GM13977 (cell line): ENCODE results near the gene THAP7.
A peak's percentile ranks its signal among the peaks of the same experiment; 100 is the strongest.

Source experiments
- DNase-seq: peaks from one replicate; pipeline ENCODE4 v3.0.0; 2012; ENCODE audit warnings: low spot score
- CTCF ChIP-seq: IDR thresholded peaks from 2 replicates; pipeline ENCODE4 v1.5.1; 2012; ENCODE audit warnings: mild to moderate bottlenecking, control low read depth; ENCODE audit not compliant: insufficient read depth; ENCODE audit errors: extremely low read depth, missing control alignments
- in situ Hi-C: fragments of 300-500 bp; cut with MboI; formaldehyde crosslinking; loops from one replicate; pipeline ENCODE4 v1.12.0; 2022; ENCODE audit warnings: low sequenced_read_pairs, low pct_unique_long_range_greater_than_20kb, mixed read lengths, inconsistent platforms; ENCODE audit not compliant: unreplicated experiment

Gene THAP7

GRCh38 chr22:20964090-20964798, 37.7 kb downstream of the THAP7 start:
- DNase-seq = no peak
- in situ Hi-C loops = no loop called here
- TF ChIP-seq CTCF = no peak

DNA sequence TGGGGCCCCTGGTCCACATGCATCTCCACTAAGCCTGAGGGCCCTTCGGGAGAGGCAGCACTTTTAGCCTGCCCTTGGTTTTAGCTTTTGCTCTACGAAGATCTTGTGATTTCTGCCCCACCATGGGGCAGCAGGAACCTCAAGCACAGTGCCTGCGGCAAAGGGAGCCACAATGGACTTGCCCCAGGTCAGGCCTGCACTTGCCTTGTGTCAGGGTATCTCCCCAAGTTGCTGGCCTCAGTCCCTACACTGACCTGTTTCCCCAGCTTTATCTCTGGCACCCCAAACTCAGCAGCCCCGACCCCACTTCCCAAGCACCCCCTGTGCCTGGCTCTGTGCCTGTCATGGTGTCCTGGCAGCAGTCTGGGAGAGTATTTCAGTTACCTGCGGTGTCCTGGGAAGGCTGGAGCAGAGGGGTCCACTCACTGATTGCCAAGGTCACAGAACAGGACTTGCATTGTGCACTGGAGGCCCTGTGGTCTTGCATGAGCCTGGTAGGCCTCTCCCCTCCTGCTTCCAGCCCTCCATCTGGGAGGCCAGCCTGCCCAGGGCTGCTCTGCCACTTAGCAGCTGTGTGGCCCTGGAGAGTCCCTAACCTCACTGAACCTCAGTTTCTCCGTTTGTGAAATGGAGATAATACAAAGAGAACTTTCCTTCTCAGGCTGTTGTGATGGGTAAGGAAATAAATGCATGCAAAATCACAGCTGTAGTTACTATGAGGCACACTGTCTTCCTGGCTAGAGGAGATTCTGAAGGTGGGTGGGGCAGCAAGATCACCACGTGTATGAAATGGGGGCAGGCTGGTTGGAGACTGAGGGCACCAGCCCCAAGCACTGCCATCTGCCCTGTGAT, 38.5 kb downstream of the THAP7 start:
- DNase-seq = no peak
- TF ChIP-seq CTCF = no peak
- in situ Hi-C loops = no loop called here

DNA sequence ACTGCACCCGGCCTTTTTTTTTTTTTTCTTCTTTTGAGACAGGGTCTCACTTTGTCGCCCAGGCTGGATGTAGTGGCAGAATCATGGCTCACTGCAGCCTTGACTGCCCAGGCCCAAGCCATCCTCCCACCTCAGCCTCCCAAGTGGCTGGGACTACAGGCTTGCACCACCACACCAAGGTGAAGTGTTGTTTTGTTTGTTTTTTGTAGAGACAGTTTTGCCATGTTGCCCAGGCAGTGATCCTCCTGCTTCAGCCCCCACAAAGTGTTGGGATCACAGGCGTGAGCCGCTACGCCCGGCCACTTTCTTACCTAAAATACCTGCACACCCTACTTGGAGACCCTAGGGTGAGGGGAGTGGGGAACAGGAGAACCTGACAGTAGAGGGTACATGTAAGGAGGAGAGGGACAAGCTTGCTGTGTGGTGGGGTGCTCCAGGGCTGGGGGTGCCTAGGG, 39.4 kb downstream of the THAP7 start:
- no peak for DNase-seq
- no peak for TF ChIP-seq CTCF
- in situ Hi-C loops = no loop called here

DNA sequence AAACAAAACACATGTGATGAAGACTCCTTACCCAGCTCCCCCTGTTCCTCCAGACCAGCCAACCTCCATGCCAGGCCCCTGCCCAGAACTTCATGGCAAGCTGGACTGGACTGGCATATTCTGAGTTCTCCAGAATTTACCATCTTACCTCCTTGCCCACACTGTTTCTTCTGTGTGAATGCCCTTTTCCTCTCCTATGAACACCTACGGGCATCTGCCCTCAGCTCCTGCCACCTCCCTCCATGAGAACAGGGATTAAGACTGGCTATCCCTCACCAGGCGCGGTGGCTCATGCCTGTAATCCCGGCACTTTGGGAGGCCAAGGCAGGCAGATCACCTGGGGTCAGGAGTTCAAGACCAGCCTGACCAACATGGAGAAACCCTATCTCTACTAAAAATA, 41.3 kb downstream of the THAP7 start:
- in situ Hi-C loops = no loop called here
- TF ChIP-seq CTCF = no peak
- no peak for DNase-seq

DNA sequence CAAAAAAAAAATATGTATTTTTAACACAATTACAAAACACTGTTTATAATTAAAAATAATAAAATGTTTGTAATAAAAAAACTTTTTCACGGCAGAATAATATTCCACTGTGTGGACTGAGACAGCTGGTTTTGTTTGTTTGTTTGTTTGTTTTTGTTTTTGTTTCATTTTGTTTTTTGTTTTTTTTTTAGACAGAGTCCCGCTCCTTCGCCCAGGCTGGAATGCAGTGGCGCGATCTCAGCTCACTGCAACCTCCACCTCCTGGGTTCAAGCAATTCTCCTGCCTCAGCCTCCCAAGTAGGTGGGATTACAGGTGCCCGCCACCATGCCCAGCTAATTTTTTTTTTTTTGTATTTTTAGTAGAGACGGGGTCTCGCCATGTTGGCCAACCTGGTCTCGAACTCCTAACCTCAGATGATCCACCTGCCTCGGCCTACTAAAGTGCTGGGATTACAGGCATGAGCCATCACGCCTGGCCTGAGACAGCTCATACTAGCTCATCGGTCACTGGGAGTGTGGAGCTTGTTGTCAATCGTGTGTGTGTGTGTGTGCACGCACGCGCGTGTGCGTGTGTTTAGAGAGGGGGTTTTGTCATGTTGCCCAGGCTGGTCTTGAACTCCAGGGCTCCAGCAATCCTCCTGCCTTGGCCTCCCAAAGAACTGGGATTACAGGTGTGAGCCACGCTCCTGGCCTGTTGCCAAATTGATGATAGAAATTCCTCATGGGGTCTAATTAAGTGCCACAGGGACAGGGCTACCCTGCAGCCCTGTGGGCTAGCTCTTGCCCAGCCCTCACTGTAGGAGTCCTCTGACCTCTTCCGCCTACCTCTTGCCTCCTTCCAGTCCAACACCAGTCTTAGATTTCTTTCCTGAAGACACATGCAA, 42.1 kb downstream of the THAP7 start:
- TF ChIP-seq CTCF = no peak
- DNase-seq = no peak
- in situ Hi-C loops = no loop called here

GRCh38 chr22:20957683-20958431, 44.1 kb downstream of the THAP7 start:
- DNase-seq = peak; percentile 67
- TF ChIP-seq CTCF = no peak
- in situ Hi-C loops = no loop called here
